ENCODE results near the gene TTLL8.

GRCh38 chr22:50049299-50050195 lies 8.6 kb downstream of the TTLL8 start:
- TF ChIP-seq CTCF (IDR thresholded peaks at IDR 0.05) (no peak), EP300 (IDR thresholded peaks at IDR 0.05) (no peak)
